Mammary epithelial cell (primary cell): ENCODE measurements around the gene EPB41L3.

Experiments used
- CTCF ChIP-seq, 2 donors: IDR thresholded peaks in 1 of 2; conservative IDR thresholded peaks in 1 of 2; 2 replicates each; pipeline ENCODE4 v1.5.1; 2011 to 2012; ENCODE audit warnings: inconsistent platforms in 2 of 2, low read length in 2 of 2, mild to moderate bottlenecking in 2 of 2, control low read depth in 1 of 2, low read depth in 1 of 2; ENCODE audit not compliant: insufficient read depth in 1 of 2; ENCODE audit errors: extremely low read depth in 1 of 2
- EZH2 ChIP-seq: IDR thresholded peaks from 2 replicates; pipeline ENCODE4 v1.6.1; 2012; ENCODE audit warnings: low read length, inconsistent platforms, borderline replicate concordance

- TF ChIP-seq CTCF (conservative IDR thresholded peaks at IDR 0.05 in 1 of 2, IDR thresholded peaks at IDR 0.05 in 1 of 2; ENCODE audit: extremely low read depth in 1 of 2, insufficient read depth in 1 of 2, low read depth in 1 of 2, low read length in 2 of 2) (no peak), EZH2 (no peak)
Measured at GRCh38 chr18:5455674-5456073, 88.1 kb downstream of the EPB41L3 start.
